GM21723 (cell line): Measurements from ENCODE around the gene RTL1.

Experiments
- ATAC-seq: cut with Tn5 transposase; IDR thresholded peaks from one replicate; pipeline ENCODE4 v1.9.1; 2021; ENCODE audit warnings: mild to moderate bottlenecking, moderate library complexity; ENCODE audit not compliant: unreplicated experiment

RTL1 gene

GRCh38 chr14:100903672-100904185, at the start of gene RTL1:
Gene RTL1, minus strand, starts transcription at chr14:100903722. Its CDS starts 18,934 bp downstream, at chr14:100884788.
- no peak for ATAC-seq

GRCh38 chr14:100950024-100950423, 46.5 kb upstream of the RTL1 start:
- no peak for ATAC-seq

GRCh38 chr14:100944052-100944451, 40.5 kb upstream of the RTL1 start:
- ATAC-seq, result no peak

- ATAC-seq, result no peak
These were observed 26.7 kb upstream of the RTL1 start for GRCh38 chr14:100930270-100930669.

GRCh38 chr14:100915560-100915959, 12.0 kb upstream of the RTL1 start:
- ATAC-seq, result no peak

- ATAC-seq, result no peak
These were observed 11.1 kb upstream of the RTL1 start for GRCh38 chr14:100914597-100915021.

GRCh38 chr14:100911665-100912316, 8.3 kb upstream of the RTL1 start:
- no peak for ATAC-seq

GRCh38 chr14:100910888-100911664, 7.6 kb upstream of the RTL1 start:
- ATAC-seq, result no peak

- no peak for ATAC-seq
These were observed 5.9 kb upstream of the RTL1 start for GRCh38 chr14:100909439-100909838.

GRCh38 chr14:100907240-100907639, 3.7 kb upstream of the RTL1 start:
- no peak for ATAC-seq

- no peak for ATAC-seq
These were observed 2.9 kb upstream of the RTL1 start for GRCh38 chr14:100906420-100906819.

GRCh38 chr14:100905166-100905565, 1.6 kb upstream of the RTL1 start:
- no peak for ATAC-seq

- no peak for ATAC-seq
These were observed 975 bp upstream of the RTL1 start for GRCh38 chr14:100904307-100905087.

- no peak for ATAC-seq
These were observed 421 bp downstream of the RTL1 start for GRCh38 chr14:100903134-100903468.

- no peak for ATAC-seq
These were observed 1.0 kb downstream of the RTL1 start for GRCh38 chr14:100902295-100903133.

- no peak for ATAC-seq
These were observed 1.9 kb downstream of the RTL1 start for GRCh38 chr14:100901391-100902183.

- ATAC-seq, result no peak
These were observed 2.6 kb downstream of the RTL1 start for GRCh38 chr14:100900837-100901390.

- ATAC-seq, result no peak
These were observed 3.4 kb downstream of the RTL1 start for GRCh38 chr14:100899884-100900771.
